ENCODE results near the gene SNX3.

DNA sequence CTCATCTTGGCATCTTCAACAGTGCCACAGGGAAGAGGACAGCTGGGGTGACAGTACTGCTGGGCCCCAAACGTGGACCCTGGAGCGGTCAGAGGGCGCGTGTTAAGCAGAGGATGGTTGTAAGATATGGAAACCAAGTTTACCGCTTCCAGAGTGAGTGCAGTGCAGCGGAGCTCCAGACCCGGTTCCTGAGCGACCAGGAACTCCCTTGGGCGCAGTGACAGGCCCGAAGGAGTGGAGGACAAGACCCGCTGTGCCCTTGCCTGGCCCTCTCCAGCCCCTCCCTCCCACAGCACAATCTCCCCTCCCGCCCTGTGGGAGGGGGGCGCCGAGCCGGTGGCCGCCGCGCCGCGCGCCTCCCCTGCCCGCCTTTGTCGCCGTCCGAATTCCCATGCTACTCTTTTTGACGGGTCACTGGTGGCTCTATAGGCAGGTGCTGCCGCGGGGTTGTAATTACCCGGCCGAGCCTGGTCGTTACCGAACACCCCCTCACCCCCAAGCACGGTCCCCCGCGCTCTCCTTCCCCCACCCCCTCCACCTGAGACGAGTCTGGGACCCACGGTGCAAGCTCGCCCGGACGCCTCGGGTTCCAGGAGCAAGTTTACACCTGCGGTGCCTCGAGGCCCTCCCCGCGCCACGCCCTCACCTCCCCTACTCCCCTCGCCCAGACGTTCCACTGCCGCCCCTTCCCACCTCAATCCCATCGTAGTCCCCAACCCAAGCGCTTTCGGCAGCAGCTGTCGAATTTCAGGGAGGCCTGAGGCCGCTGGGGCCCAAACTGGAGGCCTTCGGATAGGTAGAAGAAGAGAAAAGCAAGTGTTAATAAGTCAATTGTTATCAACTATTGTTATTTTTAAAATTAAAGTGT is 91.1 kb downstream of the SNX3 start:
- TF ChIP-seq, protein P1, sequence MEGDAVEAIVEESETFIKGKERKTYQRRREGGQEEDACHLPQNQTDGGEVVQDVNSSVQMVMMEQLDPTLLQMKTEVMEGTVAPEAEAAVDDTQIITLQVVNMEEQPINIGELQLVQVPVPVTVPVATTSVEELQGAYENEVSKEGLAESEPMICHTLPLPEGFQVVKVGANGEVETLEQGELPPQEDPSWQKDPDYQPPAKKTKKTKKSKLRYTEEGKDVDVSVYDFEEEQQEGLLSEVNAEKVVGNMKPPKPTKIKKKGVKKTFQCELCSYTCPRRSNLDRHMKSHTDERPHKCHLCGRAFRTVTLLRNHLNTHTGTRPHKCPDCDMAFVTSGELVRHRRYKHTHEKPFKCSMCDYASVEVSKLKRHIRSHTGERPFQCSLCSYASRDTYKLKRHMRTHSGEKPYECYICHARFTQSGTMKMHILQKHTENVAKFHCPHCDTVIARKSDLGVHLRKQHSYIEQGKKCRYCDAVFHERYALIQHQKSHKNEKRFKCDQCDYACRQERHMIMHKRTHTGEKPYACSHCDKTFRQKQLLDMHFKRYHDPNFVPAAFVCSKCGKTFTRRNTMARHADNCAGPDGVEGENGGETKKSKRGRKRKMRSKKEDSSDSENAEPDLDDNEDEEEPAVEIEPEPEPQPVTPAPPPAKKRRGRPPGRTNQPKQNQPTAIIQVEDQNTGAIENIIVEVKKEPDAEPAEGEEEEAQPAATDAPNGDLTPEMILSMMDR (IDR thresholded peaks at IDR 0.05 in 4 of 5, conservative IDR thresholded peaks at IDR 0.05 in 1 of 5) = no peak
- TF ChIP-seq POLR2A (IDR thresholded peaks at IDR 0.05) = no peak

All from gastrocnemius medialis (tissue), 4 donors.